CD4-positive, alpha-beta memory T cell (primary cell): Measurements from ENCODE around the gene SENP3. TPM values are rescaled to one million over a fixed set of nuclear protein-coding genes. Genes with fewer than 3 reads are reported as not detected.
A peak's percentile ranks its signal among the peaks of the same experiment; 100 is the strongest.

Source experiments
- CTCF ChIA-PET: fragments of 350-600 bp; sonication (Branson Sonifier 250); formaldehyde crosslinking; loops from one replicate; lab custom pipeline; 2021; ENCODE audit warnings: inconsistent platforms; ENCODE audit not compliant: partially characterized antibody; lab: Charles Lee
- POLR2A ChIA-PET: fragments of 350-600 bp; sonication (Branson Sonifier 250); formaldehyde crosslinking; loops from one replicate; lab custom pipeline; 2021; ENCODE audit not compliant: partially characterized antibody; lab: Charles Lee
- DNase-seq, 5 donors: peaks; one replicate each; pipeline versions ENCODE4 v3.0.0 to v3.0.0-alpha.2; 2020 to 2022; ENCODE audit warnings: mixed read lengths in 1 of 5
- H3K27ac ChIP-seq: one replicate; pipeline ENCODE4 v1.7.0; 2013; ENCODE audit warnings: low read depth, low read length
- H3K27me3 ChIP-seq: 2 replicates; pipeline ENCODE4 v1.7.0; 2013; ENCODE audit warnings: mild to moderate bottlenecking, low read length, moderate library complexity; ENCODE audit not compliant: insufficient read depth
- H3K36me3 ChIP-seq: 2 replicates; pipeline ENCODE4 v1.7.0; 2013; ENCODE audit warnings: mild to moderate bottlenecking, low read length, moderate library complexity; ENCODE audit not compliant: insufficient read depth
- H3K4me1 ChIP-seq: 2 replicates; pipeline ENCODE4 v1.7.0; 2013; ENCODE audit warnings: mild to moderate bottlenecking, low read length, moderate library complexity; ENCODE audit not compliant: insufficient read depth
- H3K4me3 ChIP-seq, 2 donors: one replicate each; pipeline ENCODE4 v1.7.0; 2013; ENCODE audit warnings: low read length in 2 of 2, mild to moderate bottlenecking in 1 of 2
- H3K9me3 ChIP-seq, 2 donors: one replicate each; pipeline ENCODE4 v1.7.0; 2013; ENCODE audit warnings: low read length in 2 of 2, control low read depth in 1 of 2; ENCODE audit not compliant: control insufficient read depth in 1 of 2
- H3K27ac Mint-ChIP-seq, 7 donors: one replicate each; pipeline ENCODE4 v1.8.0; 2020 to 2021; ENCODE audit warnings: mixed read lengths in 7 of 7, mild to moderate bottlenecking in 6 of 7, inconsistent platforms in 3 of 7, moderate library complexity in 3 of 7
- H3K27me3 Mint-ChIP-seq, 2 donors: one replicate each; pipeline ENCODE4 v1.8.0; 2020 to 2021; ENCODE audit warnings: mixed read lengths in 2 of 2
- H3K36me3 Mint-ChIP-seq, 2 donors: one replicate each; pipeline ENCODE4 v1.8.0; 2020 to 2021; ENCODE audit warnings: mixed read lengths in 2 of 2, inconsistent platforms in 1 of 2, mild to moderate bottlenecking in 1 of 2
- H3K4me1 Mint-ChIP-seq, 4 donors: one replicate each; pipeline ENCODE4 v1.8.0; 2020 to 2021; ENCODE audit warnings: mixed read lengths in 4 of 4, mild to moderate bottlenecking in 1 of 4
- H3K4me3 Mint-ChIP-seq, 8 donors: one replicate each; pipeline ENCODE4 v1.8.0; 2020 to 2021; ENCODE audit warnings: mixed read lengths in 8 of 8, mild to moderate bottlenecking in 7 of 8, moderate library complexity in 6 of 8, inconsistent platforms in 3 of 8
- H3K9me3 Mint-ChIP-seq, 8 donors: one replicate each; pipeline ENCODE4 v1.8.0; 2020 to 2021; ENCODE audit warnings: mixed read lengths in 8 of 8, mild to moderate bottlenecking in 5 of 8, inconsistent platforms in 3 of 8, moderate library complexity in 1 of 8
- intact Hi-C: fragments of 100-400 bp; cut with micrococcal nuclease; formaldehyde crosslinking; loops from one replicate; pipeline ENCODE4 v1.15.1; 2023
- polyA plus RNA-seq, 2 donors: library from polyadenylated mRNA; unstranded; fragments of 300-500 nt; fragmentation: Illumina TruSeq; gene quantifications; one replicate each; pipeline ENCODE4 v1.2.3, GENCODE V29; 2021
- total RNA-seq, 2 experiments: library from RNA; stranded (reverse); gene quantifications; one replicate each; pipeline ENCODE4 v1.2.3, GENCODE V29; 2021

Gene SENP3
- total and polyA plus RNA-seq, 4 experiments from 2014 or later = 13.1 to 40.1 (median 26.6) TPM

- peaks cover 13% of the 10 kb centered on the region for H3K4me1 ChIP-seq
- intact Hi-C loops = no loop called here
- POLR2A ChIA-PET = interaction anchor here (6.7 to 8.6 kb wide), 3 partner anchors 17 to 118 kb away, joined by 48 to 220 read pairs (median 97); partner anchors contain the start of genes MPDU1, POLR2A, SOX15 and TP53
- Mint-ChIP-seq H3K27ac (peak overlapping the region in 1 of 7 donors; percentile 46), H3K27me3 (no peaks in the 10 kb centered on the region), H3K4me3 (no peak overlapping the region), H3K36me3 (peaks cover 42 to 74% of the 10 kb centered on the region in 2 donors), H3K9me3 (peaks cover 0 to 10% (median 0%) of the 10 kb centered on the region in 8 donors), H3K4me1 (peaks cover 15 to 32% (median 19%) of the 10 kb centered on the region in 4 donors)
- H3K27ac ChIP-seq = no peak overlapping the region
- H3K27me3 ChIP-seq = no peaks in the 10 kb centered on the region
- H3K9me3 ChIP-seq = no peaks in the 10 kb centered on the region
- CTCF ChIA-PET = interaction anchor here (4.2 kb wide), 1 partner anchor 9 kb away, joined by 30 read pairs; the partner anchor contains the start of gene SENP3
- peaks cover 42% of the 10 kb centered on the region for H3K36me3 ChIP-seq
- no peak overlapping the region for H3K4me3 ChIP-seq
- DNase-seq = no peak
Measured at GRCh38 chr17:7569571-7569970, 7.9 kb downstream of the SENP3 start.

DNA sequence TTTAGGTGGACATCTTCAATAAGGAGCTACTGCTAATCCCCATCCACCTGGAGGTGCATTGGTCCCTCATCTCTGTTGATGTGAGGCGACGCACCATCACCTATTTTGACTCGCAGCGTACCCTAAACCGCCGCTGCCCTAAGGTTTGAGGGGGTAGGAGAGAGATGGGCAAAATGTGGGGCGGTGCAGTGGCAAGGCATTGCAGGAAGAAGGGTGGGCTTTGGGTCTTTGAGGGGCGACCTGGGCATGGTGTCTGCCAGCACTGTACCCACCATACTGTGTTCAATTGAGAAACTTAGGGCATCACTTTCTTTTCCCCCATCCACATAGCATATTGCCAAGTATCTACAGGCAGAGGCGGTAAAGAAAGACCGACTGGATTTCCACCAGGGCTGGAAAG, 8.6 kb downstream of the SENP3 start:
- no peak overlapping the region for H3K4me3 ChIP-seq
- Mint-ChIP-seq H3K27ac (peak overlapping the region in 4 of 7 donors; percentile 15 to 87 (median 62)), H3K4me3 (peak overlapping the region in 1 of 8 donors; percentile 52), H3K27me3 (no peaks in the 10 kb centered on the region), H3K4me1 (peaks cover 21 to 40% (median 26%) of the 10 kb centered on the region in 4 donors), H3K36me3 (peaks cover 47 to 75% of the 10 kb centered on the region in 2 donors), H3K9me3 (peaks cover 0 to 10% (median 0%) of the 10 kb centered on the region in 8 donors)
- H3K36me3 ChIP-seq = peaks cover 42% of the 10 kb centered on the region
- H3K4me1 ChIP-seq = peaks cover 21% of the 10 kb centered on the region
- CTCF ChIA-PET = interaction anchor here (2.7 to 4.2 kb wide), 2 partner anchors 10 to 15 kb away, joined by 8 to 30 read pairs; partner anchors contain the start of gene SENP3
- intact Hi-C loops = loop anchor here (5.0 kb wide), 3 partner anchors 287 to 523 kb away; partner anchors contain the start of genes CTDNEP1, CYB5D1, ELP5 and NAA38
- H3K27me3 ChIP-seq = no peaks in the 10 kb centered on the region
- no peak for DNase-seq
- H3K9me3 ChIP-seq = no peaks in the 10 kb centered on the region
- H3K27ac ChIP-seq = no peak overlapping the region
- POLR2A ChIA-PET = interaction anchor here (6.6 to 8.6 kb wide), 4 partner anchors 7 to 117 kb away, joined by 48 to 220 read pairs (median 84); partner anchors contain the start of genes MPDU1, POLR2A, SENP3 and SOX15

DNA sequence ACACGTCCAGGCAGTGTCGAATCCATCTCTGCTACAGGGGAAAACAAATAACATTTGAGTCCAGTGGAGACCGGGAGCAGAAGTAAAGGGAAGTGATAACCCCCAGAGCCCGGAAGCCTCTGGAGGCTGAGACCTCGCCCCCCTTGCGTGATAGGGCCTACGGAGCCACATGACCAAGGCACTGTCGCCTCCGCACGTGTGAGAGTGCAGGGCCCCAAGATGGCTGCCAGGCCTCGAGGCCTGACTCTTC, 10.5 kb downstream of the SENP3 start:
- H3K36me3 Mint-ChIP-seq = peaks cover 61 to 79% of the 10 kb centered on the region in 2 donors
- peaks cover 28 to 59% (median 39%) of the 10 kb centered on the region in 4 donors for H3K4me1 Mint-ChIP-seq
- Histone ChIP-seq H3K36me3 (peaks cover 50% of the 10 kb centered on the region), H3K9me3 (no peaks in the 10 kb centered on the region), H3K27me3 (no peaks in the 10 kb centered on the region), H3K4me3 (peak overlapping the region; percentile 66 to 89), H3K4me1 (peaks cover 40% of the 10 kb centered on the region), H3K27ac (peak overlapping the region; percentile 87)
- peak overlapping the region; percentile 98 to 100 (median 99) for H3K27ac Mint-ChIP-seq
- ChIA-PET CTCF (interaction anchor here (1.5 to 4.2 kb wide), 3 partner anchors 11 to 43 kb away, joined by 4 to 30 read pairs (median 8); partner anchors contain the start of genes FXR2 and SENP3), POLR2A (interaction anchor here (1.0 to 8.6 kb wide), 14 partner anchors 8 to 333 kb away, joined by 3 to 220 read pairs (median 8); partner anchors contain the start of genes CD68, FXR2, MPDU1 and PHF23)
- peaks cover 0 to 15% (median 0%) of the 10 kb centered on the region in 8 donors for H3K9me3 Mint-ChIP-seq
- peak overlapping the region; percentile 94 to 100 (median 98) for H3K4me3 Mint-ChIP-seq
- intact Hi-C loops = loop anchor here (1.0 to 5.0 kb wide), 14 partner anchors 11 to 525 kb away; partner anchors contain the start of genes CTDNEP1, CYB5D1, EIF5A and ELP5
- DNase-seq = no peak
- H3K27me3 Mint-ChIP-seq = no peaks in the 10 kb centered on the region

DNA sequence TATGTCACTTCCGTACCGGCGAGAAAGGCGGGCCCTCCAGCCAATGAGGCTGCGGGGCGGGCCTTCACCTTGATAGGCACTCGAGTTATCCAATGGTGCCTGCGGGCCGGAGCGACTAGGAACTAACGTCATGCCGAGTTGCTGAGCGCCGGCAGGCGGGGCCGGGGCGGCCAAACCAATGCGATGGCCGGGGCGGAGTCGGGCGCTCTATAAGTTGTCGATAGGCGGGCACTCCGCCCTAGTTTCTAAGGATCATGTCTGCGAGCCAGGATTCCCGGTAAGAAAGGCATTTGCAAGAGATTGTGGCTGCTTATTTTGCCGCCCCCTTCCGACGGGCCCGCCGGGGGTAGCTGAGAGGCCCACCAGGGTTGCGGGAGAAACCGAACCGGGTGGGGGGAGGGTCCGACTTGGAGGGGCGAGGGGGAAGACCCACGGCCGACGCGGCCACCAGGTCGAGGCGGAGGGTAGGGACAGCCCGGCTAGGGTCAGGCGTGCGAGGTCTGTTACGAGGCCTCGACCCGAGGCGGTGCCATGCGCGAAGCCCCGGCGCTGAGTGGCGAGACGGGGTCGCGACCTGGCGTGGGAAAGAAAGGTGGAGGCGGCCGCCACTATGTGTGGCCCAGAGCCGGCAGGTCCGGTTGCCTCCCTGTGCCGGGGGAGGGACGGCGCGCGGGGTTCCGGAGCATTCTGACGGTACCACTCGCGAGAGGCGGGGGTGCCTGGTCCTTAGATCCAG, 11.0 kb downstream of the SENP3 start:
- peaks cover 25 to 62% (median 41%) of the 10 kb centered on the region in 4 donors for H3K4me1 Mint-ChIP-seq
- H3K36me3 Mint-ChIP-seq = peaks cover 61 to 79% of the 10 kb centered on the region in 2 donors
- H3K4me3 Mint-ChIP-seq = peak overlapping the region; percentile 94 to 100 (median 98)
- peaks cover 44% of the 10 kb centered on the region for H3K4me1 ChIP-seq
- H3K27ac ChIP-seq = peak overlapping the region; percentile 97
- POLR2A ChIA-PET = interaction anchor here (1.0 to 8.6 kb wide), 21 partner anchors 7 to 335 kb away, joined by 3 to 220 read pairs (median 6); partner anchors contain the start of genes CD68, FXR2, GABARAP and MPDU1
- H3K4me3 ChIP-seq = peak overlapping the region; percentile 57 to 93
- no peaks in the 10 kb centered on the region for H3K9me3 ChIP-seq
- H3K27me3 ChIP-seq = no peaks in the 10 kb centered on the region
- intact Hi-C loops = loop anchor here (1.0 to 5.0 kb wide), 14 partner anchors 11 to 525 kb away; partner anchors contain the start of genes CTDNEP1, CYB5D1, EIF5A and ELP5
- peaks cover 0 to 15% (median 0%) of the 10 kb centered on the region in 8 donors for H3K9me3 Mint-ChIP-seq
- H3K27me3 Mint-ChIP-seq = no peaks in the 10 kb centered on the region
- H3K36me3 ChIP-seq = peaks cover 51% of the 10 kb centered on the region
- H3K27ac Mint-ChIP-seq = peak overlapping the region; percentile 98 to 100 (median 99)
- CTCF ChIA-PET = interaction anchor here (1.0 to 4.2 kb wide), 6 partner anchors 11 to 136 kb away, joined by 3 to 30 read pairs (median 6); partner anchors contain the start of genes FXR2, MPDU1, SENP3 and TP53
- DNase-seq = peak; percentile 100

DNA sequence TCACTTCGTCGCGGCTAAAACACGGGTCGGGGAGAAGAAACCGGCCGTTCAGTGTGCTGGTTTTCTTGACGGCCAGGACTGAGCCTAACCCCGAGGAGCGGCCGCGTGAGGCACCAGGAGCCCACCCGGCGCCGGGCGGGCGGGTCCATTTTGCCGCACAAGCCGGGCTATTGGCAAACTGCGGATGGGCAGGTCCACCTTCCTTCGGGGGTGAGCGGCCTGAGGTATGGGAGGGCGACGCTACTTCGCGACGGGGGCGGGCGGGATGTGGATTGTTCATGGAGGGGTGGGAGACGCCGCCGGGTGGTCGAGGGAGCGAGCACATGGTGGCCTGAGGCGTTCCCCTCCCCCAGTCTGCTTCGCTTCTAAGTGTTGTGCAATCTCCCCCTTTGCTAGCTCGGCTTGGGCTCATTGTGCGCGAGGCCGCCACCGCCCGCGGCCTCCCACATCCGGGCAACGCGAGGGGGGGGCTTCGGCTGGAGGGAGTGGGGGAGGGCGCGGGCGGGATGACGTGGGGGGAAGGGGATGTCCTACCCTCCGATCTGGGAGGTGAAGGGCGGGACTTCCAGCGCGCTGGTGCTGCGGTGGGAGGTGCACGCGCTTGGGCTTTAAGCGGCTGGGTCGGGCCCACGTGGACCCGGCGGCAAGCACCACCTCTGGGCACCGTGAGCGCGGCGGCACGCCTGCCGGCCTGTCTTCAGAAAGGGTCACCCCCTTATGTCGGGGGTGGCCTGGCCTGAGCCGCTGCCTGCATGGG, 11.8 kb downstream of the SENP3 start:
- peaks cover 29 to 70% (median 47%) of the 10 kb centered on the region in 4 donors for H3K4me1 Mint-ChIP-seq
- POLR2A ChIA-PET = interaction anchor here (0.6 to 8.6 kb wide), 23 partner anchors 7 to 336 kb away, joined by 3 to 220 read pairs (median 6); partner anchors contain the start of genes CD68, FXR2, GABARAP and MPDU1

More for the DNA sequence above, 11.8 kb downstream of the SENP3 start:
- Histone ChIP-seq H3K4me1 (peaks cover 48% of the 10 kb centered on the region), H3K4me3 (peak overlapping the region; percentile 57 to 93), H3K27ac (peak overlapping the region; percentile 97), H3K27me3 (no peaks in the 10 kb centered on the region), H3K36me3 (peaks cover 58% of the 10 kb centered on the region), H3K9me3 (no peaks in the 10 kb centered on the region)
- intact Hi-C loops = loop anchor here (2.0 to 5.0 kb wide), 8 partner anchors 25 to 526 kb away; partner anchors contain the start of genes CTDNEP1, CYB5D1, EIF5A and ELP5
- Mint-ChIP-seq H3K36me3 (peaks cover 67 to 86% of the 10 kb centered on the region in 2 donors), H3K4me3 (peak overlapping the region; percentile 94 to 100 (median 98)), H3K27ac (peak overlapping the region; percentile 98 to 100 (median 99)), H3K27me3 (no peaks in the 10 kb centered on the region), H3K9me3 (peaks cover 0 to 15% (median 0%) of the 10 kb centered on the region in 8 donors)
- CTCF ChIA-PET = interaction anchor here (1.0 to 4.2 kb wide), 8 partner anchors 11 to 137 kb away, joined by 3 to 30 read pairs (median 8); partner anchors contain the start of genes FXR2, MPDU1, SENP3 and SOX15
- DNase-seq = peak; percentile 90 to 94 (median 92)
